ENCODE results near the gene MECP2. TPM values are rescaled to one million over a fixed set of nuclear protein-coding genes. Genes with fewer than 3 reads are reported as not detected.

The MECP2 gene
- polyA plus RNA-seq, 2 of the 4 experiments (the other 2 are of a cell fraction): 17.7 to 19.2 TPM

GRCh38 chrX:154096140-154097002 lies 1.1 kb downstream of the MECP2 start (continued):
- no peak for TF ChIP-seq HMGXB4 (CRISPR knock-in tag; IDR thresholded peaks at IDR 0.05; ENCODE audit: borderline replicate concordance)

GRCh38 chrX:154094833-154095232 lies 2.7 kb downstream of the MECP2 start:
- ATAC-seq (no peak), FAIRE-seq (no peak), DNase-seq (ENCODE audit: low read depth in 1 of 2, low spot score in 1 of 2) (no peak)
- peaks cover 37% of the 10 kb centered on the region for H3K4me1 ChIP-seq
- POLR2A ChIA-PET: no interaction called here
- TF ChIP-seq E2F6 (IDR thresholded peaks at IDR 0.05; ENCODE audit: borderline replicate concordance, low read depth) (no peak), RARB (CRISPR knock-in tag; IDR thresholded peaks at IDR 0.05) (no peak), JUN (IDR thresholded peaks at IDR 0.05) (no peak), FOSB (CRISPR knock-in tag; IDR thresholded peaks at IDR 0.05) (no peak), KDM5A (IDR thresholded peaks at IDR 0.05) (no peak), CEBPB (IDR thresholded peaks at IDR 0.05) (no peak), PBX3 (IDR thresholded peaks at IDR 0.05) (no peak), ZFP36 (IDR thresholded peaks at IDR 0.05; ENCODE audit: borderline replicate concordance, partially characterized antibody) (no peak), FOSL2 (IDR thresholded peaks at IDR 0.05) (no peak), FOSL2 (CRISPR knock-in tag; IDR thresholded peaks at IDR 0.05) (no peak), ZC3H11A (IDR thresholded peaks at IDR 0.05) (no peak), NR3C1 (IDR thresholded peaks at IDR 0.05) (no peak), HMGXB4 (CRISPR knock-in tag; IDR thresholded peaks at IDR 0.05; ENCODE audit: borderline replicate concordance) (no peak), POLR2A (IDR thresholded peaks at IDR 0.05; ENCODE audit: low read length) (no peak), MAZ (IDR thresholded peaks at IDR 0.05; ENCODE audit: borderline replicate concordance, low read depth, low read length) (no peak), EHF (CRISPR knock-in tag; IDR thresholded peaks at IDR 0.05) (no peak), KDM1A (IDR thresholded peaks at IDR 0.05; ENCODE audit: low read depth) (no peak), JUNB (IDR thresholded peaks at IDR 0.05) (no peak), MYC (IDR thresholded peaks at IDR 0.05; ENCODE audit: borderline replicate concordance, low read length) (no peak), RFX5 (IDR thresholded peaks at IDR 0.05) (no peak)
- no peak overlapping the region for H3K27ac ChIP-seq
- WGBS (ENCODE audit: missing lambda C conversion rate): 78% methylated on average over 6 of the region's 6 CpGs
- CTCF ChIA-PET: interaction anchor here (1.2 kb wide), 1 partner anchor 81 kb away, joined by 5 read pairs; no protein-coding TSS in a partner anchor
- peak overlapping the region; percentile 83; the same call in 1 of the 3 replicates for H3K4me2 ChIP-seq
- H3K4me3 ChIP-seq: no peak overlapping the region
- no peaks in the 10 kb centered on the region for H3K9me3 ChIP-seq

- H3K4me1 ChIP-seq: peaks cover 37% of the 10 kb centered on the region
- no peak overlapping the region for H3K27ac ChIP-seq
- ChIA-PET POLR2A (interaction anchor here (0.6 kb wide), 2 partner anchors 10 to 74 kb away, joined by 3 to 6 read pairs; partner anchors contain the start of gene IRAK1), CTCF (no interaction called here)
- 85% methylated on average over 5 of the region's 5 CpGs for WGBS (ENCODE audit: missing lambda C conversion rate)
- FAIRE-seq: no peak
- H3K9me3 ChIP-seq: no peaks in the 10 kb centered on the region
- ATAC-seq: no peak
- no peak overlapping the region for H3K4me3 ChIP-seq
- H3K4me2 ChIP-seq: no peak overlapping the region
- DNase-seq (ENCODE audit: low read depth in 1 of 2, low spot score in 1 of 2): no peak
- TF ChIP-seq EHMT2 (IDR thresholded peaks at IDR 0.05; ENCODE audit: low read depth) (no peak), E2F6 (IDR thresholded peaks at IDR 0.05; ENCODE audit: borderline replicate concordance, low read depth) (no peak), CTCF (IDR thresholded peaks at IDR 0.05) (no peak), HOXB13 (CRISPR knock-in tag; IDR thresholded peaks at IDR 0.05; ENCODE audit: low read depth) (no peak)
Observed at GRCh38 chrX:154093965-154094364, 3.6 kb downstream of the MECP2 start.
